ENCODE results near the gene ZNF215.
"Not testable (repeated sequence)": the region's sequence is repeated elsewhere in the genome, so short reads cannot be mapped to it uniquely, and the experiment has no call there.

ZNF215 gene

GRCh38 chr11:6926208-6927029 lies at the start of gene ZNF215:
Gene ZNF215, plus strand, starts transcription at chr11:6926426. Its CDS starts 5,847 bp downstream, at chr11:6932273.
- DNase-seq (ENCODE audit: low spot score): peak; percentile 77

GRCh38 chr11:6876914-6877313 lies 49.3 kb upstream of the ZNF215 start:
- no peak for DNase-seq (ENCODE audit: low spot score)

GRCh38 chr11:6882751-6883150 lies 43.5 kb upstream of the ZNF215 start:
- no peak for DNase-seq (ENCODE audit: low spot score)

GRCh38 chr11:6887711-6888110 lies 38.5 kb upstream of the ZNF215 start:
- not testable (repeated sequence) for DNase-seq (ENCODE audit: low spot score)

- DNase-seq (ENCODE audit: low spot score): no peak
Observed at GRCh38 chr11:6888830-6889229, 37.4 kb upstream of the ZNF215 start.

GRCh38 chr11:6889835-6890234 lies 36.4 kb upstream of the ZNF215 start:
- no peak for DNase-seq (ENCODE audit: low spot score)

GRCh38 chr11:6892400-6892799 lies 33.8 kb upstream of the ZNF215 start, which contains the start of gene OR2D2:
Gene OR2D2, minus strand, starts transcription at chr11:6892500. Its CDS starts 0 bp downstream, at chr11:6892500.
- DNase-seq (ENCODE audit: low spot score): no peak

GRCh38 chr11:6894097-6894496 lies 32.1 kb upstream of the ZNF215 start:
- no peak for DNase-seq (ENCODE audit: low spot score)

- DNase-seq (ENCODE audit: low spot score): no peak
Observed at GRCh38 chr11:6895010-6895409, 31.2 kb upstream of the ZNF215 start.

GRCh38 chr11:6898911-6899310 lies 27.3 kb upstream of the ZNF215 start:
- no peak for DNase-seq (ENCODE audit: low spot score)

GRCh38 chr11:6900327-6900999 lies 25.8 kb upstream of the ZNF215 start:
- no peak for DNase-seq (ENCODE audit: low spot score)

GRCh38 chr11:6904804-6905203 lies 21.4 kb upstream of the ZNF215 start:
- not testable (repeated sequence) for DNase-seq (ENCODE audit: low spot score)

- no peak for DNase-seq (ENCODE audit: low spot score)
Observed at GRCh38 chr11:6911378-6911777, 14.8 kb upstream of the ZNF215 start.

GRCh38 chr11:6911948-6912347 lies 14.3 kb upstream of the ZNF215 start:
- DNase-seq (ENCODE audit: low spot score): no peak

- DNase-seq (ENCODE audit: low spot score): no peak
Observed at GRCh38 chr11:6919698-6920097, 6.5 kb upstream of the ZNF215 start.

GRCh38 chr11:6920702-6921101 lies 5.5 kb upstream of the ZNF215 start, which contains the start of gene OR2D3:
Gene OR2D3, plus strand, starts transcription at chr11:6921002. Its CDS starts 0 bp downstream, at chr11:6921002.
- no peak for DNase-seq (ENCODE audit: low spot score)

- DNase-seq (ENCODE audit: low spot score): no peak
Observed at GRCh38 chr11:6925007-6925577, 1.1 kb upstream of the ZNF215 start.

- DNase-seq (ENCODE audit: low spot score): peak; percentile 24
Observed at GRCh38 chr11:6925636-6926207, 504 bp upstream of the ZNF215 start.

- no peak for DNase-seq (ENCODE audit: low spot score)
Observed at GRCh38 chr11:6927030-6927617, 898 bp downstream of the ZNF215 start.

- DNase-seq (ENCODE audit: low spot score): no peak
Observed at GRCh38 chr11:6928916-6929315, 2.7 kb downstream of the ZNF215 start.

GRCh38 chr11:6931146-6931713 lies 5.0 kb downstream of the ZNF215 start:
- no peak for DNase-seq (ENCODE audit: low spot score)

GRCh38 chr11:6932145-6932544 lies 5.9 kb downstream of the ZNF215 start:
- no peak for DNase-seq (ENCODE audit: low spot score)

Measured in kidney capillary endothelial cell (primary cell).